HG03097 (cell line): ENCODE results near the gene RASGRF1.
"Not testable (repeated sequence)": the region's sequence is repeated elsewhere in the genome, so short reads cannot be mapped to it uniquely, and the experiment has no call there.

ENCODE experiments used
- ATAC-seq: cut with Tn5 transposase; IDR thresholded peaks from one replicate; pipeline ENCODE4 v1.9.1; 2021; ENCODE audit not compliant: unreplicated experiment, low FRiP score

Gene RASGRF1

GRCh38 chr15:79010278-79010677, 80.3 kb downstream of the RASGRF1 start:
- no peak for ATAC-seq

- ATAC-seq = no peak
These were observed 81.2 kb downstream of the RASGRF1 start for GRCh38 chr15:79009379-79009778.

- no peak for ATAC-seq
These were observed 81.9 kb downstream of the RASGRF1 start for GRCh38 chr15:79008659-79009058.

- no peak for ATAC-seq
These were observed 83.5 kb downstream of the RASGRF1 start for GRCh38 chr15:79007066-79007465.

GRCh38 chr15:79006071-79006470, 84.5 kb downstream of the RASGRF1 start:
- no peak for ATAC-seq

DNA sequence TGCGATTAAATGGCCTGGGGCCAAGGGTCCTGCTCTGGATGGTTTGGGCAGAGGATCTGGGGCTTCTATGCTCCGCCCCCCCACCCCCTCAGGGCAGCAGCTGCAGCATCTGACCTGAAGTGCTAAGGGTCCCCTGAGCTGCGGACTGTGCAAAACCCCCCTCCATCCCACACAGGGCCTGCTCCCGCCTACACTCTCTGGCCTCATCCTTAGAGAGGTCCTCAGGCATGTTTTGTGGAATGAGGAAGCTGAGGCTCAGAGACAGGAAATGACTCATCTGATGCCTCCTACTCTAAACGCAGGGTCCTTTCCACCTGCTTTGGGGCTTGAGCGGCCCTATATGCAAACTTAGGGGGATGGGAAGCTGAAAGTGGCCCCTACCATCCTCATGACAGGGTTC, 86.2 kb downstream of the RASGRF1 start:
- ATAC-seq = peak; percentile 71

- no peak for ATAC-seq
These were observed 86.7 kb downstream of the RASGRF1 start for GRCh38 chr15:79003896-79004295.

DNA sequence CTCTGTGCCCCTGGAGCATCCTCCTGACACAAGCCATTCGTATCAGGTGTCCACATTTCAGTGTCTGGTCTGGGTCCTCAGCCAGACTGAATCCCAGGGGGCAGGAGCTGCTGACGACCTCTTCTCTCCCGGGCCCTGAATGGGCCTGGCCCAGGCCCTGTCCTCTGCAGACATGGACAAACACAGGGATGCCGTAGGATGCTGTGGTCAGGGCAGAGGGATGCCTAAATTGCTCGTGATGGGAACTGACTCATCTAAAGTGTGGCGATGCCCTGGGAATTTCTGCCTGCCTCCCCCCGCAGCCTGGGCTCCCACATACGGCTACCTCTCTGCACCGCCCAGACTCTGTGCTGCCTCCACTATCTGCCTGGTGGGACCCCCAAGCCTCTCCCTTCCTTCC, 87.3 kb downstream of the RASGRF1 start:
- ATAC-seq = no peak

DNA sequence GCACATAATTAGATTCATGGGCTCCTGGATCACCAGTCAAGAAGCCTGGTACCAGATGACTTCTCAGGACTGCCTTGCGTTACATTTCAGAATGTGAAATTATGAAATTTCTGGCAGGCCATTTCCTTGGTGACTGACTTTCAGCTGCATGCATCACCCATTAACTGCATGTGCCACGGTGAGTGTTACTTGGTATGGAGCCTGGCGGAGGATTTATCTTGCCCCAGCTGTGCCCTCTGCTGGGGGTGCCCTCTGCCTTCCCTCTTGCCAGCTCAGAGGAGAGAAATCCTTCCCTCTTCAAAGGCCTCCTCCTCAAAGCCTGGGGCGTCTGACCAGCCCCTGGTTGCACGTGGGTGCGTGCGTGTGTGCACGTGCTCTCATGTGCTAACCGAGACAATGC, 88.0 kb downstream of the RASGRF1 start:
- no peak for ATAC-seq

GRCh38 chr15:78999636-79000035, 90.9 kb downstream of the RASGRF1 start:
- no peak for ATAC-seq

GRCh38 chr15:78998526-78998925, 92.1 kb downstream of the RASGRF1 start:
- no peak for ATAC-seq

DNA sequence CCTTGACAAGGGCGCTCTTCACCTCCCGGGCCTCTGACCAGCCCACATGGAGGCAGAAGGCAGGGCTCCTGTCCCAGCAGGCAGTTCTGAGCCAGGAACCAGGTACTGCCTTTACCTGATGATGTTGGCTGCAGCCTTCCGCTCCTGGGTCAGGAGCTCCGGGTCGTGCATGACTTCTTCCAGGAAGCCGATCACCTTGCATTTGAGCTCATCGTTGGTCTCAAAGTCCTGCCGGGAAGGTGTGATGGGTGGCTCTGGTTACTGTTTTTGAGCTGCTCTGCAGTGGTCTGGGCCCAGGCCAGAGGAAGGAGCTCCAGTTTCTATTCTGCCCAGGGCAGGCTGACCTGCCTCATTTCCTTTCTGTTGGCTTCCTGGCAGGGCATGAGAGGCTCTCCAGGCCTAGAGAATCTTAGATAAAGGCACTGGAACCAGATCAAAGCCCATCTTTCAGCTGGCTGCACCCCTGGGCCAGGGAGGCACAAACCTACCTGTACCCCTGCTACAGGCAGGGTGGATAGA, 92.5 kb downstream of the RASGRF1 start:
- no peak for ATAC-seq

DNA sequence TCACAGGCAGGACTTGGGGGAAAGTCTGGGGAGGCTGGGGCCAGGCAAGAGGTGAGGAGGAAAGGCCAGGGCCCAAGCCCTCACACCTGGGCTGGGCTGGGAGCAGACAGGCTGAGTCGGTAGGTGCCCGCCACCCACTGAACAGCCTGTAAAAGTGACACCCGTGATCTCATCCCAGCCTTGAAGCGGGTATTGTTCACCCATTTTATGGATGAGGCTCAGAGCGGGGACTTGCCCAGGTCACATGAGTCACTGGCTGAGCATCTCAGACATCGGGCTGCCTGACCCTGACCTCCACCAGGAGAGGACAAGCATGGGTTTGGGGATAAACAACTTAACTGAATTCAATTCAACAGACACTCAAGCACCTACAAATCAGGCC, 93.7 kb downstream of the RASGRF1 start:
- ATAC-seq = no peak

DNA sequence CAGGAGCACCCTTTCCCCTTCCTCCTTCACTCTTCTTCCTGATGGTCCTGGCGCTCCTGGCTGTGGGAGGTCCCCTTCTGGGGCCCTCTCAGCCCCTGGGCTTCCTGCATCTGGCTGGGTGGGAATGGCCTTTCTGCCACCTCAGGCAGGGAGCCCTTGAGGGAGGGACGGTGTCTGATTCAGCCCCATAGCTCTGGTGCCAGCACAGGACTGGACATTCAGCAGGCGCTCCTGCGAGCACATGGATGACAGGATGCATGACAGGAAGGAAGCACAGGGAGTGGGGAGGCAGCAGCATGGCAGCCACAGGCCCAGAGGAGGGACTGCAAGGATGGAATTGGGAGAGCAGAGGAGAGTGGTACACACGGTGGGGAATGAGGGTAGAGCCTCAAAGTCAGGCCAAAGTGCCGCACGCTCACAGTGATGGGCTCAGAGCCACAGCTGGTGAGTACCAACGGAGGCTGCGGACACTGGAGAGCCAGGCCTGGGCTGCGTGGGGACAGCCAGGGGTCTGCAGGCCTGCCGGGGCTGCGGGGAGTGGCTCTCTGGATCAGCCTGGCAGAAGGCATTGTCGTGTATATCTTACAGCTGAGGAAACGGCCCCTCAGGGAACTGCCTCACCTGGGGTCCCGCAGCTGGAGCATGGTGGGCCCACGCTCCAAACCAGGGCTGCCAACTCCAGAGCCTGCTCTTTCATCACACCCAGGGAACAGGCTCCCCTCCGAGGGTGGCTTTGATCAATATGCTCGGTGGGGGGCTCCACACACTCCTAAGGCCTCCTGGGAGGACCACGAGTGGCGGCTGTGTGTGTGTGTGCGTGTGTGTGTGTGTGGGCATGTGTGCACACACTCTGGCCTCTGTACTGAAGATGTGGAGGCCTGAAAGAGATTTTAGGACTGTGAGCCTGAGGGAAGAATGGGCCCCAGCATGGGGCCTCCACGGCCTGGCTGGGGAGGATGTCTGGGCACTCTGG, 94.4 kb downstream of the RASGRF1 start:
- no peak for ATAC-seq

- ATAC-seq = not testable (repeated sequence)
These were observed 95.4 kb downstream of the RASGRF1 start for GRCh38 chr15:78995161-78995560.

DNA sequence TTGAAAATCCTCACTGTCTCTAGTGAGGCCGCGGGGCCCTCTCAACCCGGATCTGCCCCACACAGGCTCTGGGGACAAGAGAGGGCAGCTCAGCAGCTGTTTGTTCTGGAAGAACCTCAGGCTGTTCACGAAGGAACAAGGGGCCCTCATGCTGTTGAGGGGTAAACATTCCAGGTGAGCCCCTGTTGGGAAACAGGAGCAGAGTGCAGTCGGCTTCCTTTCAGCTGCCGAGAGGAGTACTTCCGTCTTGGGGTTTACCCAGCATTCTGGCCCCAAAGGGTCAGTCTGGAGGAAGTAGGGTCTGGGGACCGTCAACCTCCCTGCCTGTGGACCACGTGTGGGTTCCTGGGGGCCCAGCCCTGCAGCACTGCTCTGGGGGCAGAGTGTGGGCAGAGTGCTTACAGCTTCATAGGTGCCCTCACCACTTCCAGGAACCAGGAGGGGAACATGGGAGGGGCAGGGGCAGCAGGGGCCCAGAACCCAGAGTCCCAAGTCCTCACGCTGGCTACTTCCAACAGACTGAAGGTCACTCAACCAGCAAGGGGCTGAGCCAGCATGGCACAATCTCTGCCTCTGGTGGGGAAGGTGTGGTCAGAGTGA, 96.5 kb downstream of the RASGRF1 start:
- ATAC-seq = no peak

DNA sequence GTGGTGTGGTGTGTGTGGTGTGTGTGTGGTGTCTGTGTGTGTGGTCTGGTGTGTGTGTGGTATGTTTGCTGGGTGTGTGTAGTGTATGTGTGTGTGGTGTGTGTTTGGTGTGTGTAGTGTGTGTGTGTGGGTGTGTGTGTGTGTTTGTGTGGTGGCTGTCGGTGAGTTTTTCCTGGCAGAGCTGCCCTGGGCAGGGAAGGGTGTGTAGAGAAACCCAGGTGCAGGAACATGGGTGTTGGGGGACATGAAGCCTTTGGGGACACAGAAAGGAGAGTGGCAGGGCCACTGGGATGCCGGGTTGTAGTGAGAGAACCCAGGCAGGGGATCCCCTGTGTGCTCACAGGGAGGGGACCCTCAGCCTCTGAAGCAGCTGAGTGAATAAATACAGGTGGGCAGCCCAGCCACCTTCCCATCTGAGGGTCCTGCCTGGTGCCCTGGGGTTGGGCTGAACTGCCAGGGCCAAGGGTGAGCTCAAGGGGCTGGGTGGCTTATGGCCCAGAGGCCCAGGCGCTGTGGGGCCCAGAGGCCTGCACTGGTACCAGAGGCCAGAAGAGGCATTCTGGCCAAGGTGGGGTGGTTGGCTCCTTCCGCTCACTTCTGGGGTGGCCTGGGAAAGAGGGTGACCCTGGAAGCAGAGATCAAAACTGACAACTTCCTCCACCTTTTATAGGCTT, 97.2 kb downstream of the RASGRF1 start:
- ATAC-seq = no peak

- ATAC-seq = no peak
These were observed 97.9 kb downstream of the RASGRF1 start for GRCh38 chr15:78992416-78993256.

GRCh38 chr15:78991879-78992278, 98.7 kb downstream of the RASGRF1 start:
- no peak for ATAC-seq

GRCh38 chr15:78991476-78991875, 99.1 kb downstream of the RASGRF1 start:
- no peak for ATAC-seq
